Measurements from ENCODE around the gene GPR173.

DNA sequence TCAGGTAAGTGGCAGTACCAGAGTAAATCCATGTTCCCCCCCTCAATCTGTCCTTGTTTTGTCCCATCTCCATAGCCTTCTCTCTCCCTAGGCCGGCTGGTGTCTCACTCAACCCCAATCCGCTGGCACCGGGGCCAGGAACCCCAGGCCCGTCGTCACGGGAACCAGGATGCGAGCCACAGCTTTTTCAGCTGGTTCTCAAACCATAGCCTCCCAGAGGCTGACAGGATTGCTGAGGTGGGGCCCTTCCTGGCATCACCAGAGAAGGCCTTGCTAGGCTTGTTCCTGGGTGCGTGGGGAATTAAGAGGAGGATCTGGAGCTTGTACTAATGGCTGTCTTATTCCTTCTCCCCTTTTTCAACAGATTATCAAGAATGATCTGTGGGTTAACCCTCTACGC, 36.3 kb downstream of the GPR173 start:
- TF ChIP-seq, protein P1, sequence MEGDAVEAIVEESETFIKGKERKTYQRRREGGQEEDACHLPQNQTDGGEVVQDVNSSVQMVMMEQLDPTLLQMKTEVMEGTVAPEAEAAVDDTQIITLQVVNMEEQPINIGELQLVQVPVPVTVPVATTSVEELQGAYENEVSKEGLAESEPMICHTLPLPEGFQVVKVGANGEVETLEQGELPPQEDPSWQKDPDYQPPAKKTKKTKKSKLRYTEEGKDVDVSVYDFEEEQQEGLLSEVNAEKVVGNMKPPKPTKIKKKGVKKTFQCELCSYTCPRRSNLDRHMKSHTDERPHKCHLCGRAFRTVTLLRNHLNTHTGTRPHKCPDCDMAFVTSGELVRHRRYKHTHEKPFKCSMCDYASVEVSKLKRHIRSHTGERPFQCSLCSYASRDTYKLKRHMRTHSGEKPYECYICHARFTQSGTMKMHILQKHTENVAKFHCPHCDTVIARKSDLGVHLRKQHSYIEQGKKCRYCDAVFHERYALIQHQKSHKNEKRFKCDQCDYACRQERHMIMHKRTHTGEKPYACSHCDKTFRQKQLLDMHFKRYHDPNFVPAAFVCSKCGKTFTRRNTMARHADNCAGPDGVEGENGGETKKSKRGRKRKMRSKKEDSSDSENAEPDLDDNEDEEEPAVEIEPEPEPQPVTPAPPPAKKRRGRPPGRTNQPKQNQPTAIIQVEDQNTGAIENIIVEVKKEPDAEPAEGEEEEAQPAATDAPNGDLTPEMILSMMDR (IDR thresholded peaks at IDR 0.05; ENCODE audit: low read depth, low read length) = no peak
- TF ChIP-seq EZH2phosphoT487 (IDR thresholded peaks at IDR 0.05; ENCODE audit: low read depth) = no peak
